GM19238 (cell line): ENCODE data around the gene ASB1.

ENCODE experiments used
- DNase-seq: peaks from one replicate; pipeline ENCODE4 v3.0.0; 2011; ENCODE audit warnings: low spot score; ENCODE audit not compliant: insufficient read length

ASB1 gene

DNA sequence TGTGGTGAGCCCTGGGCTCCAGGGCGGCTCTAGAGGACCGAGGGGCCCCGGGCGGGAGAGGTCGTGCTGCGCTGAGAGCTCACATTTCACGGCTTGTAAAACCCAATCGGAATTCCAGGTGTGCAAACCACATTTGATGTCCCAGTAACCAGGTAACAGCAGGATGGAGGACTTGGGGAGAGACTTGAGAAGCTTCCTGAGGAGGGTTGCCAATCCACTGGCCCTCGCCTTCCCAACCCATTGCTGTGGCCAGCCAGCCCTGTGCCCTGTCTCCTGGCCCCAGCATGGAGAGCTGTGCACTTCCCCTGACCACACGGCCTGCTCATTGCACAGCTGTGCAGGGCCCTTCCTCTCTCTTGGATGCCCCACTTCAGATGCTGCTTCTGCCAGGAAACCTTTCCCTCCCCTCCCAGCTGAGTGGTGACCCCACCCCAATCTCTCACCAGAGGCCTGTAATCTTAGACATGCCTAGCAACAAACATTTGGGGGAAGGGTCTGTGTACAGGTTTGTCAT lies 39.6 kb downstream of the ASB1 start:
- DNase-seq, result no peak

DNA sequence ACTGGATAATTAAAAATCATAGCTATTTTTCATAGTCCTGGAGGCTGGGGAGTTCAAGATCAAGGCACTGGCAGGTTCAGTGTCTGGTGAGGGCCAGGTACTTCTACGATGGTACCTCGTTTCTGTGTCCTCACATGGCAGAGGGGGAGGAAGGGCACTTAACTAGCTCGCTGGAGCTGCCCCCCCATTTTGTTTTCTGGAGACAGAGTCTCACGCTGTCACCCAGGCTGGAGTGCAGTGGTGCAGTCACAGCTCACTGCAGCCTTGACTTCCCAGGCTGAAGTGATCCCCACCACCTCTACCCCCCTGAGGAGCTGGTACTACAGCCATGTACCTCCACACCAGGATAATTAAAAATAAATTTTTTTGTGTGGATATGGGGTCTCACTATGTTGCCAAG lies 40.3 kb downstream of the ASB1 start:
- DNase-seq, result no peak

DNA sequence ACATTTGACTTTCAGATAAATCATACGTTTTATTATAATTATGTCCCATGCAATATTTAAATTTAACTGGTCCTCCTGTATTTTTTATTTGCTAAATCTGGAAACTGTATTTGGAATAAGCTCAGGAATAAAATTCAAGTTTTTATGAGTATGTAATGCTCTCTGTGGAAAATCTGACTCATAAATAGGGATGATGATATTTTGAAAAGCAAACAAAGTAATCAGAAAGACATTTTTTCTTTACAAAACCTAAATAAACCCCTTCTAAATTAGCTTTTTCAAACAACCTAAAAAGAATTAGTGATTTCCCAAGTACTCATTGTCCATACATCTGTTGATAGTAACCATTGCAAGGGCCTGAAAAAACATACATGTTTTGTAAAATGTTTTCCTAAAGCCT lies 41.1 kb downstream of the ASB1 start:
- no peak for DNase-seq

DNA sequence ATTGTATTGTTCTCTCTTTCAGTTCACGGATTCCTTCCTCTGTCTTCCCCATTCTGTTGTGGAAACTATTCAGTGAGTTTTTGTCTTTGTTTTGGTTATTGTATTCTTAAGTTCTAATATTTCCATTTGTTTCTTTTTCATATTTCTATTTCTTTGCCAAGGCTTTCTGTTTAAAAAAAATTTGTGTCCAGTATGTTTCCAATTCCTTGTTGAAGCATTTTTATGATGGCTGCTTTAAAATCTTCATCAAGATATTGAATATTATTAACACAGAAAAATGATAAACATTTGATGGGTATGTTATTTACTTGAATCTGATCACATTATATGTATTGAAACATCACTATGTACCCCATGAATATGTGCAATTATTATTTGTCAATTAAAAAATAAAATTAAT lies 42.4 kb downstream of the ASB1 start:
- no peak for DNase-seq

DNA sequence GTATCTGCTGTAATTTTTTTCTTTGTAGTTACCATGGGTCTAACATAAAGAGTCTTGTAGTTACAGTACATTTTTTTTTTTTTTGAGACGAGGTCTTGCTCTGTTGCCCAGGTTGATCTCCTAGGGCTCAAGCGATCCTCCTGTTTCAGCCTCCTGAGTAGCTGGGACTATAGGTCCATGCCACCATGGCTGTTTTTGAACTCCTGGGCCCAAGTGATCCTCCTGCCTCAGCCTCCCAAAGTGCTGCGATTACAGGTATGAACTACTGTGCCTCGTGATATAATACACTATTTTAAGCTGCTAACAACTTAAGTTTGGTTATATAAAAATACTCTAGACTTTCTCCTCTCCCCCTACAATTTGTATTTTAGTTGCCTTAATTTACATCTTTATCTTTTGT lies 46.3 kb downstream of the ASB1 start:
- no peak for DNase-seq

DNA sequence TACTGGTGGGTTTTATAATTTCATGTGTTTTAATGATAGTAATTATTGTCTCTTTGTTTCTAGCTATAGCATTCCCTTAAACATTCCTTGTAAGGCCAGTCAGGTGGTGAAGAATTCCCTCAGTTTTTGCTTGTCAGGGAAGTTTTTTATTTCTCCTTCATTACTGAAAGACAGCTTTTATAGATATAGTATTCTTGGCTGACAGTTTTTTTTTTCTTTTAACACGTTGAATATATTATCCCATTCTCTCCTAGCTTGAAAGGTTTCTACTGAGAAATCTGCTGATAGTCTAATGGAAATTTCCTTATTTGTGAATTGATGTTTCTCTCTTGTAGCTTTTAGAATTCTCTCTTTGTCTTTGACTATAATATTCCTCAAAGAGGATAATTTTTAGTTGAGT lies 46.8 kb downstream of the ASB1 start:
- no peak for DNase-seq

DNA sequence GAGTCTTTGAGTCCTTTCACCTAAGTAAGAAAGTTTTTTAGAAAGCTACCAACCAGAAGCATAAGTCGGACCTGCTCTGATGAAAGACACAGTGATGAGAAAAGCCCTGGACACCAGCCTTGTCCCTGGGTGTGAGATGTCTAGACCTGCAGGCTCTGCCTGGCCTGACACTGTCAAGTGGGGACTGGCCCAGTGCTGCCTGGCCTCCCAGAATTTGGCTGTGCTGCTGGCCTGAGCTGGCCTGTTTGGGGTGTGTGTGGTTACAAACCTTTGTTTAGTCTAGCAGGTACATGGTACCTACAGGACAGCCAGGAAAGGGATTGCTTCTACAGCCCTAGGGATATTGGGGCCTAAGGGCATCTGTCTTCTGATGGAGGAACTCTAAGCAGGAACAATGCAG lies 48.3 kb downstream of the ASB1 start:
- DNase-seq, result no peak

DNA sequence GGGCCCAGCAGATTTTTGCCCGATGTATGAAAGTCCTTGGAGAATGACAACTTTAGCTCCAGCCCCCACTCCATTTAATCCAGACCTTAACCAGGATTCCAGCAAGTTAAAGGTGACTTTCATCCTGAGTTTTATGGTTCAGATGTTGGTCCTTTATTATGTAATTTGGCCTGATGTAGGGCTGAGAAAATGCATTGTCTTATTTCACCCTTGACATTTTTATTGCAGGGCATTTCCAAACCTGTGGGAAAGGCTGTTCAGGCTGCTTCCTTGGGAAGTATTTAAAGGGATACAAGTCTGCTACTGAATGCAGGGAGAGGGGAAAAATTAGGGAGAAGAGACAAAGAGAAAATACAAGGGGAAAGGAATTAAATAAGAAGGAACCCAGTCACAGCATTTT lies 48.8 kb downstream of the ASB1 start:
- DNase-seq, result no peak

DNA sequence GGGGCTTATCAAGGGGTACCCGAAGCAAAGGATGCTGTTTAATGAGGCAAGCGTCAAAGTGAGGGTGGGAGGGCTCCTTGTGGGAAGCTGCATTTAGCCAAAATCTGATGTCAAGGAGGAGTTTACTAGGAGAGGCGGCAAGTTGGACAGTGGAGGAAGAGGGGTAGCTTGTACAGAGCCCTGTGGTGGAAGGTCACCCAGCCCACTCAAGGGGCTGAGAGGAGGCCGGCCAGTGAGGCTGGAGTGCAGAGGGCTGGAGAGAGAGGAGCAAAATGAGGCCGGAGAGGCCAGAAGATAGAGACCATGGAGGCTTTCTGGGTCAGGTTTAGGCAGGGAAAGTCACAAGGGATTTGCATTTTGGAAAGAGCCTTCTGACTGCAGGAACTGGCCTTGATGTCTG lies 49.5 kb downstream of the ASB1 start:
- DNase-seq, result no peak

DNA sequence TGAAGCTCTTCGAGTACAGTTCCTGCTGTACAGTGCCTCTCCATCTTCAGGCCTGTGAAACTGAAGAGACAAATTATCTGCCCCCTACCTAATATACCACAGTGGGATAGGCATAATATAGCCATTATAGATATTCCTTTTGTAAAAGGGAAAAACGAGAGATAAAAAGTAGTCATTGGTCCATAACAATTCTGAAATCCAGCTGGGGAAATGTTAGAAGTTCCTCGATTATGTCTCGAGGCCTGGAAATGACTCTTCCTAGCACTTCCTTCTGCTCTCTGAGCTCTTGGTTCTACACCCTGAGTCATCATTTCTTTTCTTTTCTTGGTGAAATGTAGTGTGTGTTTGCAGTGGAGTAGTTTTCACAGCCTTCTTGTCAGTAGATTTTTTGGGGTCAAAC lies 51.5 kb downstream of the ASB1 start:
- no peak for DNase-seq

DNA sequence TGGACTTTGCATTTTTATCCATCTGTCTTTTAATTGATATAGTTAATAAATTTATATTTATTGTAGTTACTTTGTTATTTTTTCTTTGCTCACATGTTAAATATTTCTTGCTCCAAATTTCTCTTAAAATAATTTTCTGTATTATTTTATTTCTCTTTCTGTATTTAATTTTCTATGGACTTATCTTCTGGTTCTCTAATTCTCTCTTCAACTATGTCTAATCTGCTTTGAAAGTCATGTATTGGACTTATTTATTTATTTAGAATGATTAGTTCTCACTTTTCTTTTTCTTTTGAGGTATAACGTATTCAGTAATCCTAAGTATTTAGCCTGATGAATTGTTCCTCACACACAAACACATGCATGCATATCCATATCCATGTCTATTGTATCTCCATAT lies 53.1 kb downstream of the ASB1 start:
- DNase-seq, result no peak

DNA sequence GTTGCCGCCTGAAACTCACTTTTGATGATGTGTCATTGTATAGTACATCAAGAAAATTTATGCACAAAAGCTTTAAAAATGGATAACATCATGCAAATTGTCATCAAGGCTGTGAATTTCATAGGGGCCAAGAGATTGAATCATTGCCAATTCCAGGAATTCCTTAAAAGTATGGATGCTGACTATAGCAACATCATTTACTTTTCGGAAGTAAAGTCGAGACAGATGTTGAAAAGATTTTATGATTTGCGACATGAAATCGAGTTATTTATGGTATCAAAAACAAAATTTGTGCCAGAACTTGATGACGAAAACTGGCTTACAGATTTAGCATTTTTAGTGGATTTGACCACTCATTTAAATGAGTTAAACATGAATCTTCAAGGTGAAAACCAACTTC lies 56.3 kb downstream of the ASB1 start:
- DNase-seq, result no peak

DNA sequence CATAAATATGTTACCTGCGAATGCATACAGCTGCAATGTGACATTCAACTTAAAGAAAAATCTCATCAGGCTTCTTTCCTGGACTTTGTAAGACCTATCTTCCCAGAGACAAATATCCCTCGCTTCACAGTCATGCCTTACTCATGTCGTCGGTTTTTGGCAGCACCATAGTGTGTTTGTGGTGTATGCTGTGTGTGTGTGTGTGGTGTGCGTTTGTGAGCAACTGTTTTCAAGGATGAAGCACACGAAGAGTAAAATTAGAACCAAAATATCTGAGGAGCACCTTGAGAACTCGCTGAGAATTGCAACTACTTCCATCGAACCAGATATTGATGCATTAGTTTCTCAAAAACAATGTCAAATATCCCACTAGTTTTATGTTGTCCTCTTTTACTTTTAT lies 56.9 kb downstream of the ASB1 start:
- no peak for DNase-seq

DNA sequence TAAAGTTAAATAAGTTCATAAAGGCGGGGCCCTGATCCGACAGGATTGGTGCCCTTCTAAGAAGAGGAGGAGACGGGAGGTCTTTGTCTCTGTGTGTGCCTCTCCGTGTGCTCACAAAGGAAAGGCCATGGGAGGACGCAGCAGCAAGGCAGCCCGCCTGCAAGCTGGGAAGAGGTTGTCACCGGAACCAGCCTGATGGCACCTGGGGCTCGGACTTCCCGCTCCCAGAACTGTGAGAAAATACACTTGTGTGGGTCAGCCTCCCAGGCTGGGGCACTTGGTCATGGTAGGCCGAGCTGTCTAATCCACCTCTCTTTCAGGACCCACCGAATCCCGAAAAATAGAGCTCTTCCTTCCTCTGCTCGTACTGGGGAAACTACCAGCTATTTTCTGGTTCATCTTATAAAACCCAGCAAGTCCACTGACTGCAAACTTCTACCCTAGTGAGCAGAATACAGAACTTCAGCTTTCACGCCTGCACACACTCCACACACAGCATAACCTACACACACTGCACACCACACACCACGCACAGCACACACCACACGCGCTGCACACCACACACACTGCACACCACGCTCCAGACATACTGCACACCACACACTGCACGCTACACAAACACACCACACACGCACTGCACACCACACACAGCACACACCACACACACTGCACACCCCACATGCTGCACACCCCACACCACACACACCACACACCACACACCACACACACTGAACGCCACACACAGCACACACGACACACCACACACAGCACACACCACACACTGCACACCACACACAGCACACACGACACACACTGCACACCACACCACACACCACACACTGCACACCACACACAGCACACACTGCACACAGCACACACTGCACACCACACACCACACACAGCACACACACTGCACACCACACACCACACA lies 58.1 kb downstream of the ASB1 start:
- DNase-seq, result no peak

DNA sequence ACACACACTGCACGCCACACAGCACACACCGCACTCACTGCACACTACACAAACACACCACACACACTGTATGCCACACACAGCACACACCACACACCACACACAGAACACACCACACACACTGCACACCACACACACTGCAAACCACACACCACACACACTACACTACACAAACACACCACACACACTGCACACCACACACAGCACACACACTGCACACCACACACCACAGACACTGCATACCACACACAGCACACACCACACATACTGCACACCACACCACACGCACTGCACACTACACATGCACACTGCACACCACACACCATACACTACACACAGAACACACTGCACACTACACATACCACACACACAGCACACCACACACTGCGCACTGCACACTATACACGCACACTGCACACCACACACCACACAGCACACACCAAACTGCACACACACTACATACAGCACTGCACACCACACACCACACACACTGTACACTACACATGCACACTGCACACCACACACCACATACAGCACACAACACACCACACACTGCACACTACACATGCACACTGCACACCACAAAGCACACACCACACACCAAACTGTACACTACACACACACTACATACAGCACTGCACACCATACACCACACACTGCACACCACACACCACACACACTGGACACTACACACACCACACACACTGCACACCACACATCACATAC lies 59.6 kb downstream of the ASB1 start:
- DNase-seq, result no peak

DNA sequence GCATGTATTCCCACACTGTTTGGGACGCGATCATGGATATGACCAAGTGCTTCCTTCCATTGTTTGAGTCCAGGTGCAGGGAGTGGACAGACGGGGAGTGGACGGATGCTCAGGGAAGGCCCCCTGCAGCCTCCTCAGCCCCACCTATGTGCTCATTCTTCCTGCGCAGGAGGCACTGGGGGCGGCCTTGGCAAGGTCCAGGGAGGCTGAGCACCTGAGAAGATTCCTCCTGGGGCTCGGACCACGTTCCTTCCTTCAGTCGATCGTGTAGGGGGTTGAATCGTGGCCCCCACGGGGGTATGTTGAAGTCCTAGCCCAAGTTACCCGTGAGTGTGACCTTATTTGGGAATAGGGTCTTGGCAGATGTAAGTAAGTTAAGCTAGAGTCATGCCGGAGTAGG lies 60.4 kb downstream of the ASB1 start:
- DNase-seq, result no peak

DNA sequence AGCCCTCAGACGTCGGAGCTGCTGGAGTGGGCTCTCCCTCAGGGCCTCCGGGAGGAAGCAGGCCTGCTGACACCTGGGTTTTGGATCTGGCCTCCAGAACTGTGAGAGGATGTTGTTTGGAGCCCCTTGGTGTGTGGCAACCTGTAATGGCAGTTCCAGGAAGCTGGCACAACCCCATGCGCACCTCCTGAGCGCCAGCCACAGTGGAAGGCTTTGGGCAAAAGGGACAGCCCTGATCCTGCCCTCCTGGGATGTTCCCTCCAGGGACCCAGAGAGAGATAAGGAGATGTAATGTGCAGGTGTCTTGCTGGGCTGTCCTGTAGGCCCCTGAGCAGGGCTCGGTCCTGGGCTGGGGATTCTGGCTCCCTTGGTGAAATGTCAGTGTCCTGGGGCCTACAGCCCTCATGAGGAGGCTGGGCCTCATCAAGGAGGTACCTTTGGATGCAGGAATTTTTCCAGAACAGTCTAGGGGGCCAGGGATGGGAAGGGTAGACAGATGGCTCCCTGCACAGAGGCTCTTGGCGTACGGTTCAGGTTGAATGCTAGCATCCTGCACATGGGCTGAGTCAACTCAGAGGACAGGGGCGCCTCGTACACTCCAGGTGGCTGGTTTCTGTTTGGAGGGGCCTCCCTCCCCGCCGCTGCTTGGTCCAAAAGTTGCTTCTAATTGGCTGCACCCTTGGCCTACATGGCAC lies 61.1 kb downstream of the ASB1 start:
- no peak for DNase-seq

DNA sequence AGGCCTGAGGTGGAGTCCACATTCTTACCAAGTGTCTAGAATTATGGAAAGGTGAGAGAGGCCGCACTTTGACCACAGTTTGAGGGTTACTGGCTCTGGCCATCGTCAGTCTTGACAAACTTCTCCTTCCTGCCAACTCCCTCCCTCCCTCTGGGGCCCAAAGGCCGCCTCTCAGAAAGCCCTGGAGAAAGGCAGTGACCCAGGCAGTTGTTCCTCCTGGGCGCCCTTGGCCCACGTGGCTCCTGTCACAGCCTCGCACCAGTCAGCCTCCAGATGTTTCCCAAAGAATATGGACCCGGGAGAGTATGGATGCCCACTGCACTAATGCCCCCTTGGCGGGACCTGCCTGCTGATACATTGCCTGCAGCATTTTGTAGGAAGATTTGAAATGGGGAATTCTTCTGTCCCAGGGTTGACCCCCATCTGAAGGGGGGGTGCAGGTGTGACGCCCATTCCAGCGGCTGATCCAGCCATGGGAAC lies 61.7 kb downstream of the ASB1 start:
- DNase-seq, result no peak

DNA sequence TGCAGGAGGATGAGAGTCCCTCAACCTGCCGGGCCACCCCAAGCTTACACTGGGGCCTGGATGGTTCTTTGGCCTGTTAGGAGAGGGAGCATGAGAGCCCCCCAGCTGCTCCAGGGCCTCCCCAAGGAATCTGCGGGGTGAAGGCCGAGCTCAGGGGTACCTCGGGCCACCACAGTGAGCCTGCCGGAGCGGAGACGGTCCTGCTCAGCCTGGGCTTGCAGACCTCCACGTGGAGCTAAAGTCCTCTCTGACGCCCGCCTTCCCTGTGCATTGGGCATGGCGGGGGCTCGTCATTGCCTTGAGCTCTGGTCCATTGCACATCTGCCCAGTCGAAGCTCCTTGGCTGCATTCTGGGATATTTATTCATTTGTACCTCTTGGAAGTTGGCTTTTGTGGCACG lies 62.7 kb downstream of the ASB1 start:
- DNase-seq, result no peak

DNA sequence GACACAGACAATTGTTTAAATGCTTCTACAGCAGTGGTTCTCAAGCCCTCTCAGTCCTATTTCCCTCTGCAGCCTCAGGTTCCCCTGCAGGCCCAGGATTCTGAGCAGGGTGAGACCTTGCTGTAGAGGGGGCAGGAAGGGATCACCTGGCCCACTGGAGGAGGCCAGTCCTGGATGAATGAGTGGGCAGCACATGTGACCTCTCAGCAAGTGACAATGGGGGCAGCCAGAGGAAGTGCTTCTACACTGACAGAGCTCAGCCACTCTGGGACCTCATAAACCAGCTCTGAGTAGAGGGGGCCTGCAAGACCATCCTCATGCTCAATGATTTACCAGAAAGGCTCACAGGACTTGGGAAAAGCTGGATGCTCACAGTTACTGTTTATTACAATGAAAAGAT lies 63.2 kb downstream of the ASB1 start:
- no peak for DNase-seq

DNA sequence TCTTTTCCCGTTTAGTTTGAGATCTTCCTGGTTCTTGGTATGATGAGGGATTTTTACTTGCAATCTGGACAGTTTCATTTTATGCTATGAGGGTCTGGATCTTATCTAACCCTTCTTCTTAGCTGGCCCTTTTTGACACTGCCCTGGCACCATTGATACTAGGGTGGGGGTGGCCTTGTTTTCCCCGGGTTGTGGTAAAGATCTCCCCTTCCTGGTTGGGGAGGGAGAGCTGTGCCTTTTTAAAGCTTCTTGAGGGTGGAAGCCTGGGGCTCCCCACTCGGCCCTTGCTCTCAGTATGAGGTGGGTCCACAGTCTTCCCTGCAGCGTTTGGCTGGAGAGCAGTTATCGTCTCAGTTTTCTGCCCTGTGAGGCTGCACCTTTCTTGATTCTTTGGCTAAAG lies 66.1 kb downstream of the ASB1 start:
- DNase-seq, result no peak

DNA sequence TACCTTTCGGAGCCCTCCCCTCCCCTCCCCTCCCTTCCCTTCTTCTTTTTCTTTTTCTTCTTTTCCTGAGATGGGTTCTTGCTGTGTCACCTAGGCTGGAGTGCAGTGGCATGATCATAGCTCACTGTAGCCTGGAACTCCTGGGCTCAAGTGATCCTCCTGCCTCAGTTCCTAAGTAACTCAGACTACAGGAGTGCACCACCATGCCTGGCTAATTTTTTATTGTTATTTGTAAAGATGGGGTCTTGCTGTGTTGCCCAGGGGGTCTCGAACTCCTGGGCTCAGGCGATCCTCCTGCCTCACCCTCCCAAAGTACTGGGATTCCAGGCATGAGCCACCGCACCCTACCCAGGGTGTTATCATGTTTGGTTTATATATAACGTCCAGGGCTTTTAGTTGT lies 66.7 kb downstream of the ASB1 start:
- DNase-seq, result no peak
